HK-2 (cell line): ENCODE data around the gene POMP.

Experiments used
- DNase-seq: peaks from one replicate; pipeline ENCODE4 v3.0.0-alpha.2; 2018; ENCODE audit not compliant: unreplicated experiment

The POMP gene, protein sequence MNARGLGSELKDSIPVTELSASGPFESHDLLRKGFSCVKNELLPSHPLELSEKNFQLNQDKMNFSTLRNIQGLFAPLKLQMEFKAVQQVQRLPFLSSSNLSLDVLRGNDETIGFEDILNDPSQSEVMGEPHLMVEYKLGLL

DNA sequence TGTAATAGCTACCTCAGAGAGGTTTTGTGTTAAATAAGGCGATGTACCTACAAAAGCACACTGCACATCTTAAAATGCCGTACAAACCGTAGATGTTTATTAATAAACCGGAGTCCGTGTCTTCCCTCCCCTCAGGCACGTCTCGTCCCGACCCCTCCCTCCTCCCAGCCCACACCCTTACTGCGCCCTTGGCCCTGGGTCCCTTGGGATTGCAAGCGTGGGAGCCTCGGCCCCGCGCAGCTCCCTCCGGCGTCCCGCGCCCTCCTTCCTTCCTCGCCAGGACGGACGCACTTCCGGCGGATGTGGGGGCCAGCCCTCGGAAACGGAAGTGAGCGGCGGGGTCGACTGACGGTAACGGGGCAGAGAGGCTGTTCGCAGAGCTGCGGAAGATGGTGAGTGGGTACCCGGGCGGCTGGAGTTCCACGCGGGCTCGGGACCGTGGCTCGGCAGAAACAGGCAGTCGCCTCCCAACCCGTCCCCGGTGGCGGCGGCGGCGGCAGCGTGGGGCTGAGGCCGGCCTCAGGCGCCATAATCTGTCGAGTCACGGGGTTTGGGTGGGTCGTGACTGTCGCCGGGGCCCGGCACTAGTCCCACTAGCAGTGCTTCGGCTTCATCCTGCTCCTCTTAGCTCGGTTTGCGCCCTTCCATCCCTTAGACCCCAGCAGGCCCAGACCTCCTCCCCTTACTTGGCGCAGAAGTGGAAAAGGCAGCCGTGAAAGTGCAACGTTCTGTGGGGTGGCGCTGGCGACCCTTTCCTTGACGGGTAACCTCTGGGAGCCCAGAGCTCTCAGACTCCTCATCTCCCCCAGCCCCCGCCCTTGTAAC lies at the start of gene POMP:
POMP (plus strand) TSS at position 335 of the 825 bp plus-strand sequence; CDS start at position 390, 55 bp downstream.
- DNase-seq = peak; percentile 81

DNA sequence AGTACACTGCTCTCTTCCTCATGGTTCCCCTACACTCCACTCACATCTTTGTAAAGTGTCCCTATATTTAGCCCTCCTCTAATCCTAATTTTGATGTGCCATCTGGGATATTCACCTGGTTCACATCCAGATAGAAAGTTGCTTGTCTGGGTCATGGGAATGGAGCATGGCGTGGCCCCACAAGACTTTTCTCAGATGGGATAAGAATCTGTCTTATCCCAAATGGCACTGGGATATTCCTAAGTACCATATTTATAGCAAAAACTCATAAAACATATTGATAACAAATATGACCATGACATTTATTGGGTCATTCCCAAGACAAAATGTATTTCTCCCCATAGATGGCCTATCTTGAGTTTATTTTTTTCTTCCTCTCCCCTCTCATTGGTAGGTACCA lies 49.5 kb upstream of the POMP start:
- no peak for DNase-seq

DNA sequence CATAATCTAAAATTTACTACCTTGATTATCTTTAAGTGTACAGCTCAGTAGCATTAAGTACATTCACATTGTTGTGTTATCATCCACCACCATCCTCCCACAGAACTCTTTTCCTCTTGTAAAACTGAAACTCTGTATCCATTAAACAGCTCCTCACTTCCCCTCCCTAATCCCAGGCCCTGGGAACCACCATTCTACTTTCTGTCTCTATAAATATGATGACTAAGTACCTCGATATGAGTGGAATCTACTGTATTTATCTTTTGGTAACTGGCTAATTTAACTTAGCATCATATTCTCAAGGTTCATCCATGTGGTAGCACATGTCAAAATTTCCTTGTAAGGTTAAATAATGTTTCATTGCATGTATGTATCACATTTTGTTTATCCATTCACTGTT lies 49.0 kb upstream of the POMP start:
- DNase-seq = no peak

DNA sequence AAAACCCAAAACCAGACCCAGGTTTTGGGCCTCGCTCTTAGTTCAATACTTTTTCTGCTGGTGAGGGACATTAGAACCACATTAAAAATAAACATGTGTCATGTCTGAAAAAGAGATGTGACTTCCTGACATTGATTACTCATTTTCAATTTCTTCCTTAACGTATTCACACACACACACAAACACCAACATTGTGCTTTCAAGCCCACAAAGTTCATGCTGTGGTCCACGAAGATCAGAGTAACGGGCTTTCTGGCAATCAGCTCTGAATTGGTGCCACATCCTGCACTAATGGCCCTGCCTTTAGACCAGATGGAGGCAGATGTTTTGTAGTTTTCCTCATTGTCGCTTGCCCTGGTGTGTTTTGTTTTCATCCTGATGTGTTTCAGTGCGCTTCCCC lies 47.9 kb upstream of the POMP start:
- no peak for DNase-seq

DNA sequence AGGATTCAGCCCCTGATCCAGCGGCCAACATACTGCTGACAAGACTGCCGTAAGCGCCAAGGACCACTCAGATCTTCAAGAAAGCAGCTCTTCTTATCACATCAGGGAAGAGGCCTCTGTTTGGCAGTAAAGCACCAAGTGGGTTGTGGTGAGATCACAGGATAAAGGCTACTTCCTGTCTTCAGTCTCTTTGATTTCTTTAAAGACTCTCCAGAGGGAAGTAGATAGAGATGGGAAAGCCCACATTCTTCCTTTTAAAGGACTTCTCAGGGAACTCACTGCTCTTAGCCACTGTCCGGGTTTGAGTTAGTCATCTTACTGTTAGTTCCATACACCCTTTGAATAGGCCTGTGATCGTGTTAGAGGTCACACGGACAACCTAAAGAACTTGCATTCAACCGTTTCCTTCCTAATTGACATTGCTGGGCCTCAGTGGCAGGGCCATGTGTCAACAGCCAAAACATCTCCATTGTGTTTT lies 47.2 kb upstream of the POMP start:
- no peak for DNase-seq

DNA sequence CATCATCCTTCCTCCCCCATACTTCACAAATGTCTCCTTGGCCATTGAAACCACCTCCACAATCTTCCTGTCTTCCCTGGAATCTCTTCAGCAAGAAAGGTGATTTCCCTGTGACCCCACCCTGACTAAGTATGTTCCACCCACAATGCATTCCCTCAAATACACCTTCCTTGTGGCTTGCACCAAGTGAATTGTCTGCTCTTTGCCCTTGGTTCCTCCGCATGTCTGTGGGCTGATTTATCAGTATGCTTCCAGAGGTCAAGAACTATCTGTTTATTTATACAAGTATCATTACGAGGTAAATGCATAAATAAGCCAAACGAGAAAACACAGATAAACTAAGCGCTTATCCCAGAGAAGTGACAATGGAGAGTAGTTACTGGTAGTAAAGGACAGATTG lies 45.4 kb upstream of the POMP start:
- no peak for DNase-seq

DNA sequence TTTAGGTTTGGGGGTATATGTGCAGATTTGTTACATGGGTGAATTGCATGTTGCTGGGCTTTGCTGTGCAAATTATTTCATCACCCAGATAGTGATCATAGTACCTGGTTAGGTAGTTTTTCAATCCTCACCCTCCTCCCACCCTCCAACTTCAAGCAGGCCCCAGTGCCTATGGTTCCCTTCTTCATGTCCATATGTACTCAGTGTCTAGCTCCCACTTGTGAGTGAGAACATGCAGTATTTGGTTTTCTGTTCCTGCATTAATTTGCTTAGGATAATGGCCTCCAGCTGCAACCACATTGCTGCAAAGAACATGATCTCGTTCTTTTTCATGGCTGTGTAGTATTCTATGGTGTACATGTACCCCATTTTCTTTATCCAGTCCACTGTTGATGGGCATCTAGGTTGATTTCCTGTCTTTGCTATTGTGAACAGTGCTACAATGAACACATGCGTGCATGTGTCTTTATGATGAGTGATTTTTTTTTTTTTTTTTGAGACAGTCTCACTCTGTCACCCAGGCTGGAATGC lies 42.9 kb upstream of the POMP start:
- DNase-seq = no peak

DNA sequence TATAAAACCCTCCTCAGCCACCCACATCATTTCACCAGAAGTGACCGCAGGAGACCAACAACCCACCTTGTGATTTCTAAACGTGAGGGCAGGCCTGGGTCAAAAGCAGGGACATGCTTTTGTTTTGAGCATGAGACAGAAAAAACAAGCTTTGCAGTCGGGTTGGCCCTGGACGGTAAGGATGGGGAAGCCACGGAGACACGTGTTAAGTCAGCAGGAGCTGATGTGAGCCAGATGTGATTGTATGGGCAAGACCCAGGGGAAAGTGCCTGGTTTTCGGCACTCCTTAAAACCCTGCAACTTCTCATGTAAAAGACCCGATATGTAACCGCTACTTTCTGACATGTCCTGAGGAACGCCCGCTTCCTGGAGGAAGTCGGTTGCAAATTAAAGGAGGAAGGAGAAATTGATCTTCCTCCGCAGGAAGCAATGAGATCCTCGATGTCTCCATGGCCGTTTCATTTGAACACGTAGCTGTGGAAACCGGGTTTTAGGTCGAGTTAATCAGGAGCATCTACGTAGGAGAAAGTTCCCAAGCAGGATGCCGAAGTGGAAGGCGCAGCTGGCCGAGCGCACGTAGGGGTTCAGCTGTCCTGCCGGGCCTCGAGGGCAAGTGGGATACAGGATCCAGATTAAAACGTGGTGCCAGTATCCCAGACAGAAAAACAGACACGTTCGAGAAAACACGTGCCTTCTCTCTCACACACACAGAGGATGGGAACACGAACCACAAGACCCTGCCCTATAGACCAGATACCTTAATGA lies 40.5 kb upstream of the POMP start:
- DNase-seq = no peak

DNA sequence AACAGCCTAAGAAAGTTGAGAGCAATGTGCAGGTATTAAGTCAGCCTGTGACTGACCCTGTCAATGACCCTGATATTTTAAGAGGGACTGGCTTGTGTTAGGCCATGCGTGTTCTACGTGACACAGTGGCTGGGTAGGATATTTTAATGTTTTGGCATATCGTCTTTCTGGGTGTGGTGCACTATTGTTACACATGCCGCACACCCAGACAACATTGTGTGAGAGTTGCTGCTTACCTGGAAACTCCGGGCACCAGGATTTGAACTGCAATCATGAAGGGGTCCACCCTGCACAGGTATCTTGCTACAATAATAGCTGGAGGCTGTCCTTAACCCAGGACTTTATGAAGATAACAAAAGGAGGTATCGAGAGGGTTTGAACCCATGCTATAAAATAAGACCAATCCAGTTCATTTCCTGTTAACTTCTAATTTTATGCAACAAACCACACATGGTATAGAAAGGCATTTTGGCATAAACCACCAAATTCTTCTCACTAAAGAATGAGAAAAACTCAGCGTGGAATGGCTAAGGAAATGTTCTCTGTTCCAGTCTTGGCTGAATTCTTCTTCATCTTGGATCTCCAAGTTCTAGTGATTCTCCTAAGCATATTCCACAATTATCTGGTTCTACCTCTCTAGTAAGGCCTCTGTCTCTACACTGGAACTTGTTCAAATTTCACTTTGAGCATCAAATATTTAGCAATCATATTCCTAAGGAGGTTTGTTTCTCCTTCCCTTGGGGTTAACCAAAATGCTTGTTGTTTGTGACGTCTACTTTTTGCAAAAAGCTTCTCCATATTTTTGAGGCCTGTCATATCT lies 38.7 kb upstream of the POMP start:
- no peak for DNase-seq

DNA sequence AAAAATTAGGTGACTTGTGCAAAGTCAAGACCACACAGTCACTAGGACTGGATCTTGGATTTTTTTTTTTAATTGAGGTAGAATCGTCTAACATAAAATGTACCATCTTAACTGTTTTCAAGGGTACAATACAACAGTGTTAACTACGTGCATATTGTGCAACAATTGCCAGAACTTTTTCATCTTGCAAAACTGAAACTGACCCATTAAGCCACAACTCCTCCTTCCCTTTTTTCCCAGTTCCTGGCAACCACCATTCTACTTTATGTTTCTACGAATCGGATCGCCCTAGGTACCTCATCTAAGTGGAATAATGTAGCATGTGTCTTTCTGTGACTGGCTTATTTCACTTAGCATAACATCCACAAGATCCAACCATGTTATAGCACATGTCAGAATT lies 37.5 kb upstream of the POMP start:
- DNase-seq = no peak

DNA sequence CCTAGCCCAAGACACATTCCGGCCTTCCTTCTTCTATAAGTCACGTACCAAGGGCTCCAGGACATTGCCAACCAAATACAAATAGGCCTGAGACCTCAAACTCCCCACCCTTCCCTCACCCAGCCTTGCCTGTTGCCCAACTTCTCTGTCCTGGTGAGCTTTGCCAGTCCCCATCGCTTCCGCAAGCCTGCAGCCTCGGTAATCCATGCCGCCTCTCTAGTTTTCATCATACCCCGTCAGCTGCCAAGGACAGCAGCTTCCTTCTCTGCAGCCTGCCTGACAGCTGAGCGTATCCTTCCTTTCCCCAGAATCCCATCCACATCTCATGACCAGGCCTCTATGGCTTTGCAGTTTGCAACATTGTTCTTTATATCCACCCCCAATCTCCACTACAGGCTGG lies 36.6 kb upstream of the POMP start:
- DNase-seq = no peak

DNA sequence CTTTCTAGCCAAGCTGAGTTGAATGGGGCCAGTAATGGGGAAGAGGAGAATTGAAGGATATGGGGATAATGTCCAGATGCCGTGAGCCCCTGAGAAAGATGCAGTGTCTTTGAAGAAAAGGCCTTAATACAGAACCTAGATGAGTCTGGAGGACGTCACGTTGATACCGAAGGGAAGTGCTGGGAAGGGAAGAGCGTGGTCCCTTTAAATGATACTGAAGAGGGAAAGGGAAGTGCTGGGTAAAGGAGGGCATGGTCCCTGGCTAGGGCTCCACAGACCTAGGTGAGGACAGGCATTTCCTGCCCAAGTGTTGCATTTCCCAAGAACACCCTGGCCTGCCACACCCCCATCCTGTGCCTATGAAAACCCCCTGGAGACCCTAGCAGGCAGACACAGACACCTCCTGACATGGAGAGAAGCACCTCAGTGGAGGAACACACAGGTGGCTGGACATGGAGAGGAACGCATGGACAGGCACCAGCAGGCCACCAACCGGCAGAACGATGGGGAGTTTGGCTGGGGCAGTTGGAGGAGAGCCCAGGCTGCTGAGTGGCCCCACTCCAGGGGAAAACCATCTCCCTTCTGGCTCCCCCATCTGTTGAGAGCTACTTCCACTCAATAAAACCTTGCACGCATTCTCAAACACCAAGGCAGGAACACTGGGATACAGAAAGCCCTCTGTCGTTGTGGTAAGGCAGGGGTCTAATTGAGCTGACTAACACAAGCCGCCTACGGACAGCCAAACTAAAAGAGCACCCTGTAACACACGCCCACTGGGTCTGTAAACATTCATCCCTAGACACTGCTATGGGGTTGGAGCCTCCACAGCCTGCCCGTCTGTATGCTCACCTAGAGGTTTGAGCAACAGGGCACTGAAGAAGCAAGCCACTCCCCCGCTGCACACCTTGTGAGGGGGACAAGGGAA lies 34.9 kb upstream of the POMP start:
- no peak for DNase-seq

DNA sequence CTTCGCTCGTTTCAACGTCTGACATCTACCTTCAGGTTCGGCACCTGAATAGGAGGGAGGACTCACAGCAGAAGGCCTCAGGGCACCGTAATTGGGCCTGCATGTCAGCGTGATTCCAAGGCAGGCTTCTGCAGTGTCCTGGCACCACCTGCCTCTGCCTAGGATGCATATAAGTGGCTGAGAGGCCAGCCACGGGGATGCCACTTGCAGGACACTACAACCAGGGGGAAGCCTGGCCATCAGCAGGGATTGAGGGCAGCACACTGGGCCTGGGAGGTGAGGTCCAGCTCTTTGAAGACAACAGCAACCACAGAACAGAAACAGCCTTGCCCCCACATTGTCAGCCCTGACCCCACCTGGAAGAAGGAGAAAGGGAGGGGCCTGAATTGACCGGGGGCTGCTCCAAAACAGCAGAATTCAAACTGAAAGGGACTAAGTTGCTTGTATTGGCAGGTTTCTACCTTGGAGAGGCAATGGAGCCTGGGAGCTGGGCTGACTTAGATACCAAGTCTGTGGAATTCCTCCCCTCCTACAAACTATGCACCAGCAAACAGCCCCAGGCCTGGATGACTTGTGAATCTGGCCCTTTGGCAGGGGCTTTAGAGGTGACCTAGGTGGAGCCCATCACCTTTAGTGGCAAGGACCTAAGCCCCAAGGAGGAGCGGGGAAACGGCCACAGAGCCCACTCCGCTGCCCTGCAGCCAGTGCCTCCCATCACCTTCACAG lies 34.1 kb upstream of the POMP start:
- DNase-seq = no peak

DNA sequence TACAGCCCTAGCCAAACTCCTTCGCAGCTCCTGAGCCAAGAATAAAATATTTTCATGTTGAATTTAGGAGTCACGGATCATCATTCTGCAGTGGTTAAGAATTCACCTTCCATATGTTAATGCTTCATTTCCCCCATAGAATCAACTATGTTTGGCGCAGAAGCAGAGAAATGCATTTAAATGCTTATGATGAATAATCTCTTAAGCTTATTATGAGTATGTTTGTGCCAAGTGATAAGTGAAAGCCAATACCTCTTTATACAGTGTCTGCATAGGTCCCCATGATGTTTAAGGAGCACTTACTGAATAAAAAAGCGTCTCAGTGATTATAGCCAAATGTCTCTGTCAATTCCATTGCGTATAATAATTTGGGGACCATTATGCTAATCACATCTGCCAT lies 32.7 kb upstream of the POMP start:
- DNase-seq = no peak

DNA sequence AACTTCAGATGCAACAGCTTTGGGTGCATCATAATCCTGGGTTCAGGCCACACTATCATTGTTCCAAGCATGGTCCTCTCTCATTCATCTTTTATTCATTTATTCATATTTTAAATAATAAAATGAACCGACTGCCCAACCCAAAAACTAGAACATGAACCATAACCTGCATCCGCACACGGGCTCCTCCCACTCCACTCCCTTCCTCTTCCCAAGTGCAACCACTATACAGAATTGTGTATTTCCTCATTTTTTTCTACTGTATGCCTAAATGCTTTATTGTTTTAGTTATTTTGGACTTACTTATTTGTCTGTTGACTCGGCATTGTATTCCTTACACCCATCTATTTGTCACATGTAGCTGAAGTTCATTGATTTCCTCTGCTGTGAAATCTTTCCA lies 30.7 kb upstream of the POMP start:
- DNase-seq = no peak

DNA sequence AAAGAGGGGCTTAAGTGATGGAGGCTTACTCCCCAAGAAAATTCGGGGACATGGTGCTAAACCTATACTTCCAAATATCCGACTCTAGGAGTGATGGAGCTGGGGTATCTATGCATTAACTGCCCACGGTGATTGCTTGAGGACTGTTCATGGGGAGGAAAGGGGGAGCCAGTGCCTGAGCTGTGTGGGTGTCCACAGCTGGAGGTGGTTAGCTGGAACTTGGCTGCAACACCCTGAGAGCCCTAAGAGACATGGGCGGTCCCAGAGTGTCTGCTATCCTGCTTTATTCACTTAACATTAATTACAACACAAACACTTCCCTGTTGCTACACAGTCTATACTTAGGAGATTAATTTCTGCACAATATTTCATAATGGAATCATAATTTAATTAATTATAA lies 28.1 kb upstream of the POMP start:
- DNase-seq = no peak

DNA sequence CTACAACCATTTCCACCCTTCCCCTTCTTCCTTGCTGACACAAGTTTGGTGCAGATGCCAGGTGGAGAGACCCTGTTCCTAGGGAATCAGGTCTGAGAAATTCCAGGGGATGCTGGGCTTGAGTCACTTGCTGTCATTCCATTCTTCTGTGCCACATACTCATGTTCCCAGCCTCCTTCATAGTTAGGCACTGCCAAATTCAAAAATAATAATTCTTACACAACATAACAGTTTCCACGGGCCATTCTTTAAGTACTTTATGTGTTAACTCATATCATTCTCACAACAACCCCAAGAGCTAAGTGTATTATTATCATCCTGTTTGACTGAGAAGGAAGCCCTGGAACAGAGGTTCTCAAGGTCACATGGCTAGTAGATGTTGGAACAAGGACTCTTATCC lies 27.1 kb upstream of the POMP start:
- no peak for DNase-seq

DNA sequence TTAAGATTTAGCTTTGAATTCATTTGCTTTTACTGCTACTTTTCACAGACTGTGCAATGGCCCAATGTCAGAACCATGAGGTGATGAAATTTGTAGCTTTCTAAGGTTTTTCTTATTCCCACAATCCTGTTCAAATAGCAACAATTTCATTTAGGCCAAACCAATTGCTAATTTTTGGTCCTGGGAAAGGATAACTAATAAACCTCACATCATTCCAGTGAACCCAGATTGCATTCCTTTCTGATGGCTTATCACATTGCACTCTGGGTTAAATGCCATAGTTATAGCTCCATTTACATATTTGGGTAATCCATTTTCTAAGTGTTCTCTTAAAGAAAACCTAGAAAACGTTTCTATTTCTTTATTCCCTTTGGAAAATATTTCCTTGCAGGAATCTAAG lies 22.9 kb upstream of the POMP start:
- DNase-seq = no peak

DNA sequence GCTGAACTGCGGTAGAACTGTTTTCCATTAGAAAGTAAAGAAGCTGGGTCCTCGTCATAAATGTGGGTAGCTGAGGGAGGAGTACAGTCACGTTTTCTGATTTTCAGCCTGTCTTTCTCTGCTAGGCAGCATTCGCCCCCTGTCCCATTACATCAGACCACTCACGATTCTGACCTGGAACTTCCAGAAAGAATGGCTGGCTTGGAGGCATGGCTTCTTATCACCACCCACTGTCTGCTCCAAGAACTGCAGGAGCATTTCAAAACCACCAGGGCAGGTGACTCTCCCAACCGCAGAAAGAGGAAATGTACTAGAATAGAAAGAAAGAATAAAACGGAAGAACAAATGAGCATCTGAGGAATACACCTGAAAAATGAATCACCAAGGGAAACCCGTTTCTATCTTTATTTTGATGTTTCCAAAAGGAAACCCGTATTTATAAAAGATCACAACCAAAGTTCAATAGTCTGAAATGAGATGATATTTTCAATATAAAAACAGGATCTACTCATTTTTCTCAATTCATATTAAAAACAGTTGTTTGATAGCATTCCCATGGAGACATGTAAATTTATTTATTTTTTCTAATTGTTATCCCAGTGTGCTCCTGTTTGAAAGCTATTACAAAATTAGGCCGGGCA lies 22.1 kb upstream of the POMP start:
- DNase-seq = peak; percentile 28
